Limb (tissue), 2 donors: ENCODE measurements around the gene EVI5L.

Experiments used
- DNase-seq, 2 donors: peaks; one replicate each; pipeline ENCODE4 v3.0.0-alpha.2; 2016; ENCODE audit errors: extremely low spot score in 2 of 2

Gene EVI5L

GRCh38 chr19:7859831-7860713 is 30.1 kb downstream of the EVI5L start:
- no peak for DNase-seq

- DNase-seq = no peak
Observed at GRCh38 chr19:7860714-7861618, 30.9 kb downstream of the EVI5L start.

- DNase-seq = no peak
Observed at GRCh38 chr19:7861619-7862412, 31.8 kb downstream of the EVI5L start.

- peak in 1 of 2 donors; percentile 89 for DNase-seq
Observed at GRCh38 chr19:7862413-7862951, 32.5 kb downstream of the EVI5L start.

GRCh38 chr19:7863157-7863970 is 33.3 kb downstream of the EVI5L start:
- DNase-seq = peak in 1 of 2 donors; percentile 39

- DNase-seq = peak in 1 of 2 donors; percentile 40
Observed at GRCh38 chr19:7863971-7864689, 34.1 kb downstream of the EVI5L start.

GRCh38 chr19:7864690-7865074 is 34.7 kb downstream of the EVI5L start:
- no peak for DNase-seq

- no peak for DNase-seq
Observed at GRCh38 chr19:7865262-7865911, 35.4 kb downstream of the EVI5L start.

- DNase-seq = no peak
Observed at GRCh38 chr19:7866399-7867091, 36.5 kb downstream of the EVI5L start.

- DNase-seq = no peak
Observed at GRCh38 chr19:7867092-7867844, 37.2 kb downstream of the EVI5L start.

GRCh38 chr19:7868326-7868670 is 38.3 kb downstream of the EVI5L start:
- DNase-seq = no peak

- peak; percentile 76 to 86 for DNase-seq
Observed at GRCh38 chr19:7868671-7869452, 38.8 kb downstream of the EVI5L start.

- DNase-seq = peak in 1 of 2 donors; percentile 85
Observed at GRCh38 chr19:7869453-7869909, 39.5 kb downstream of the EVI5L start.

GRCh38 chr19:7869910-7870511 is 40.0 kb downstream of the EVI5L start:
- DNase-seq = peak; percentile 57 to 83

- DNase-seq = peak in 1 of 2 donors; percentile 75
Observed at GRCh38 chr19:7870571-7871436, 40.8 kb downstream of the EVI5L start.
